Heart left ventricle (tissue), 16 donors: ENCODE results near the gene SRGAP3. TPM values are rescaled to one million over a fixed set of nuclear protein-coding genes. Genes with fewer than 3 reads are reported as not detected.
A peak's percentile ranks its signal among the peaks of the same experiment; 100 is the strongest.

Experiments
- ATAC-seq, 4 donors: fragments of 200-7000 bp; cut with Tn5 transposase; one replicate each; pipeline ENCODE4 v1.9.1; 2020 to 2022; ENCODE audit warnings: moderate library complexity in 4 of 4, mild to moderate bottlenecking in 3 of 4, moderate number of reproducible peaks in 1 of 4
- DNase-seq, 5 donors: peaks; one replicate each; pipeline ENCODE4 v3.0.0-alpha.2; 2020
- H3K27ac ChIP-seq, 12 donors: fragments of 200-600 bp; sonication (generic) in 4 of 12; one replicate each; pipeline versions ENCODE4 v1.5.0 to v1.8.0; 2016 to 2022; ENCODE audit warnings: mild to moderate bottlenecking in 2 of 12
- H3K27me3 ChIP-seq, 9 donors: fragments of 200-600 bp; sonication (generic) in 2 of 9; one replicate each; pipeline versions ENCODE4 v1.5.1 to v1.8.0; 2016 to 2022; ENCODE audit warnings: mild to moderate bottlenecking in 3 of 9
- H3K36me3 ChIP-seq, 9 donors: fragments of 200-600 bp; sonication (generic) in 2 of 9; one replicate each; pipeline versions ENCODE4 v1.5.0 to v1.8.0; 2018 to 2022; ENCODE audit warnings: mild to moderate bottlenecking in 2 of 9
- H3K4me1 ChIP-seq, 12 donors: fragments of 200-600 bp; sonication (generic) in 4 of 12; one replicate each; pipeline versions ENCODE4 v1.5.0 to v1.8.0; 2016 to 2022; ENCODE audit warnings: mild to moderate bottlenecking in 3 of 12
- H3K4me3 ChIP-seq, 12 donors: fragments of 200-600 bp; sonication (generic) in 4 of 12; one replicate each; pipeline versions ENCODE4 v1.5.0 to v1.8.0; 2017 to 2022; ENCODE audit warnings: mild to moderate bottlenecking in 9 of 12, moderate library complexity in 4 of 12
- H3K9me3 ChIP-seq, 12 donors: fragments of 200-600 bp; sonication (generic) in 4 of 12; one replicate each; pipeline versions ENCODE4 v1.5.0 to v1.8.0; 2016 to 2022; ENCODE audit warnings: mild to moderate bottlenecking in 1 of 12
- CTCF ChIP-seq, 12 donors: fragments of 200-600 bp; sonication (generic) in 4 of 12; IDR thresholded peaks; one replicate each; pipeline versions ENCODE4 v1.5.0 to v1.8.0; 2018 to 2022; ENCODE audit warnings: antibody characterized with exemption in 12 of 12, mild to moderate bottlenecking in 5 of 12
- POLR2A ChIP-seq, 2 donors: fragments of 450-650 bp; IDR thresholded peaks; one replicate each; pipeline ENCODE4 v1.6.1; 2017; ENCODE audit warnings: antibody characterized with exemption in 2 of 2, mild to moderate bottlenecking in 2 of 2, moderate library complexity in 2 of 2
- WGBS, 4 donors: extraction: QIAGEN DNeasy Blood & Tissue Kit in 2 of 4; methylation state at CpG; one replicate each; pipeline versions ENCODE4 v1.1.5 to v1.1.7; 2013 to 2018; 5-methylcytosine and 5-hydroxymethylcytosine counted together
- intact Hi-C, 10 donors: fragments of 100-400 bp; cut with DNase I; formaldehyde crosslinking; loops; one replicate each; pipeline versions ENCODE4 v1.11.1 to v1.14.2; 2022
- polyA plus RNA-seq, 2 donors: library from polyadenylated mRNA; stranded (reverse); fragments of 200-250 nt; gene quantifications; one replicate each; pipeline ENCODE4 v1.2.3, GENCODE V29; 2013
- total RNA-seq, 9 donors: library from RNA; depleted of rRNA in 2 of 9; stranded (reverse); fragments of >200 nt in 2 of 9; fragmentation: NEBNext Ultra II Directional in 3 of 9; extraction: Animal tissue kit (Norgen Biotek cat#: 25700) in 3 of 9; gene quantifications; one replicate each; pipeline versions ENCODE4 v1.1.0 to v1.2.4, GENCODE V29; 2016 to 2023
- donor health status: ischemic (EF 13 %, LVEDD 7.1; RV severe dilation, severe dysfunction).
- donor health status: healthy with polysubstance abuse.
- donor health status: DM: no; HTN: yes; CAD: no.
- donor health status: DM: no; HTN: no; CAD: no.
- donor health status: ischemic (EF 25% LVEDD 6.9; RV normal size, moderate dysfunction).
- donor health status: ischemic (EF 25% LVEDD 5.7; RV mildly dilated, moderate dysfunction).
- donor health status: healthy.
- donor health status: DM: yes; HTN: yes; CAD: no.
- donor health status: ischemic (EF 35%, LVEDD 5.7; RV mildly dilated, moderate dysfunction).
- donor health status: nonischemic (EF 11% LVEDD 7.7; RV severe dilation, severe dysfunction).
- donor health status: DM: yes; HTN: yes; CAD: no.
- donor health status: PGD.
- donor health status: ischemic (EF 29% LVEDD 5.4; RV normal size, mild dysfunction).
- donor health status: nonischemic (EF 23%, LVEDD 6.1; RV moderate dilation, normal function).

SRGAP3 gene
- total and polyA plus RNA-seq, 11 donors, result 1.4 to 16.8 (median 9.0) TPM

- TF ChIP-seq POLR2A (IDR thresholded peaks at IDR 0.05) (no peak), CTCF (IDR thresholded peaks at IDR 0.05) (no peak)
- H3K27ac ChIP-seq, result no peak overlapping the region
- no peaks in the 10 kb centered on the region for H3K27me3 ChIP-seq
- no peak overlapping the region for H3K4me3 ChIP-seq
- 49 to 68% (median 60%) methylated on average over 10 to 11 of the region's 11 CpGs for whole genome bisulfite sequencing, 4 donors
- H3K4me1 ChIP-seq, result peaks cover 0 to 13% (median 9%) of the 10 kb centered on the region in 12 donors
- no peaks in the 10 kb centered on the region for H3K9me3 ChIP-seq
- intact Hi-C loops, result no loop called here
- no peaks in the 10 kb centered on the region for H3K36me3 ChIP-seq
- DNase-seq (no peak), ATAC-seq (peak in 3 of 4 donors; percentile 58 to 72 (median 59))
Measured at GRCh38 chr3:9172851-9173321, 76.6 kb downstream of the SRGAP3 start.

DNA sequence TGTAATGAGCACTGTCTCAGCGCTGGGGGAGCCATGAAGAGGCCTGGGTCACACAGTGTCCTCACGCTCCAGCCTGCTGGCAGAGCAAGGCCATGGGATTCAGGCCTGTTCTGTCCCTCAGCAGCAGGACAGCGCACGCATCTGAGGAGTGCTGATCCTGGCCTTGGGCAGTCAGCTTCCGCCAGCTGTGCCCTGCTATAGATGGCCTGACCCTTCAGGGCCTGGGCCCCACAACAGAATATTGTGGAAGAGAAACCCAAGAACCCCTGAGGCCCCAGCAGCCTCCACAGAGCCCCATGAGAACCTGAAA, 78.6 kb downstream of the SRGAP3 start:
- H3K9me3 ChIP-seq, result peaks cover 0 to 4% (median 0%) of the 10 kb centered on the region in 12 donors
- WGBS, 4 donors, result 90 to 100% (median 94%) methylated on average over 2 to 5 of the region's 5 CpGs
- intact Hi-C loops, result no loop called here
- DNase-seq (no peak), ATAC-seq (peak in 1 of 4 donors; percentile 21)
- no peak overlapping the region for H3K27ac ChIP-seq
- H3K4me3 ChIP-seq, result no peak overlapping the region
- H3K4me1 ChIP-seq, result peaks cover 0 to 13% (median 9%) of the 10 kb centered on the region in 12 donors
- no peaks in the 10 kb centered on the region for H3K36me3 ChIP-seq
- no peak for TF ChIP-seq CTCF (IDR thresholded peaks at IDR 0.05)
- TF ChIP-seq POLR2A (IDR thresholded peaks at IDR 0.05), result no peak
- no peaks in the 10 kb centered on the region for H3K27me3 ChIP-seq

- Histone ChIP-seq H3K27me3 (no peaks in the 10 kb centered on the region), H3K9me3 (peaks cover 0 to 4% (median 0%) of the 10 kb centered on the region in 12 donors), H3K4me3 (no peak overlapping the region), H3K4me1 (peaks cover 0 to 10% (median 7%) of the 10 kb centered on the region in 12 donors), H3K27ac (no peak overlapping the region), H3K36me3 (no peaks in the 10 kb centered on the region)
- TF ChIP-seq POLR2A (IDR thresholded peaks at IDR 0.05) (no peak), CTCF (IDR thresholded peaks at IDR 0.05) (no peak)
- WGBS, 4 donors, result 83 to 86% (median 85%) methylated on average over 18 of the region's 18 CpGs
- no peak for DNase-seq
- intact Hi-C loops, result no loop called here
- ATAC-seq, result no peak
Measured at GRCh38 chr3:9169956-9170850, 79.2 kb downstream of the SRGAP3 start.

DNA sequence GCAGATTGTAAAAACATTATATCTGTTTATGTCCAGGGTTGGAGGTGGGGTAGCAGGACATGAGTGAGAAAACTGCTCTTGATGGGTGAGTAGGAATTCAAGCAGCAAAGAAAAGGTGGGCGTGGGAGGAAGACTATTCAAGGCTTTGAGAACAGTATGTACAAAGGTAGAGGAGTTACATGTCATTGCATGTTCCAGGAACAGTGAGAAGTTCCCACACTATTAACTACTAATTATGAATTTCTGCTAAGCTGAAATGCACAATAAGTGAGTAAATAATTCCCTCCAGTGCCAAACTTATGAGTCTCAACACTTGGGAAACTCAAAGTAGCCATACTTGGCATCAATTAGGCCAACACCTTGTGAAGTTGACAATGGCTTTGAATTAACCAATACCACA, 80.1 kb downstream of the SRGAP3 start:
- intact Hi-C loops, result no loop called here

More for the DNA sequence above, 80.1 kb downstream of the SRGAP3 start:
- no peaks in the 10 kb centered on the region for H3K27me3 ChIP-seq
- no peaks in the 10 kb centered on the region for H3K36me3 ChIP-seq
- 84 to 96% (median 93%) methylated on average over 1 of the region's 1 CpG for WGBS, 4 donors
- H3K4me3 ChIP-seq, result no peak overlapping the region
- ATAC-seq (no peak), DNase-seq (no peak)
- TF ChIP-seq POLR2A (IDR thresholded peaks at IDR 0.05) (no peak), CTCF (IDR thresholded peaks at IDR 0.05) (no peak)
- H3K4me1 ChIP-seq, result peaks cover 0 to 10% (median 7%) of the 10 kb centered on the region in 12 donors
- H3K27ac ChIP-seq, result no peak overlapping the region
- H3K9me3 ChIP-seq, result peaks cover 0 to 4% (median 0%) of the 10 kb centered on the region in 12 donors
